PC-9 (cell line): ENCODE results near the gene BUD23. TPM values are rescaled to one million over a fixed set of nuclear protein-coding genes. Genes with fewer than 3 reads are reported as not detected.

Experiments used
- BruUV-seq: library from RNA; stranded (reverse); fragments of 400-500 nt; replicated peaks from 2 replicates; lab custom pipeline; 2021; lab: Mats Ljungman, UMichigan
- CTCF ChIA-PET: fragments of 300-600 bp; sonication (Branson Sonifier 250); formaldehyde crosslinking; loops from one replicate; lab custom pipeline; 2022; ENCODE audit warnings: antibody characterized with exemption; lab: Charles Lee
- POLR2A ChIA-PET: fragments of 300-600 bp; sonication (Branson Sonifier 250); formaldehyde crosslinking; loops from one replicate; lab custom pipeline; 2022; ENCODE audit warnings: antibody characterized with exemption; ENCODE audit not compliant: unreplicated experiment; lab: Charles Lee
- DNase-seq, 2 experiments: peaks; one replicate each; pipeline versions ENCODE4 v3.0.0 to v3.0.0-alpha.2; 2015 to 2022; ENCODE audit warnings: mixed read lengths in 1 of 2
- H2AFZ ChIP-seq: fragments of 200-600 bp; sonication (generic); 2 replicates; pipeline ENCODE4 v1.8.1; 2017; ENCODE audit warnings: antibody characterized with exemption
- H3F3A ChIP-seq: fragments of 200-600 bp; sonication (generic); 2 replicates; pipeline ENCODE4 v1.8.1; 2017; ENCODE audit warnings: antibody characterized with exemption, mild to moderate bottlenecking, low read depth; ENCODE audit not compliant: insufficient read depth
- H3K27ac ChIP-seq: fragments of 200-600 bp; sonication (generic); 2 replicates; pipeline ENCODE4 v1.6.1; 2016; ENCODE audit warnings: mixed run types
- H3K27me3 ChIP-seq: fragments of 200-600 bp; sonication (generic); 2 replicates; pipeline ENCODE4 v1.6.1; 2016; ENCODE audit warnings: low read depth, mixed run types; ENCODE audit not compliant: insufficient read depth
- H3K36me3 ChIP-seq: fragments of 200-600 bp; sonication (generic); 2 replicates; pipeline ENCODE4 v1.6.1; 2016; ENCODE audit warnings: low read depth, mixed run types
- H3K4me1 ChIP-seq: fragments of 200-600 bp; sonication (generic); replicated peaks from 2 replicates; pipeline ENCODE4 v1.6.1; 2016; ENCODE audit warnings: mixed run types; ENCODE audit not compliant: insufficient read depth
- H3K4me2 ChIP-seq: fragments of 200-600 bp; sonication (generic); 2 replicates; pipeline ENCODE4 v1.6.1; 2017; ENCODE audit warnings: mixed run types
- H3K4me3 ChIP-seq: fragments of 200-600 bp; sonication (generic); 2 replicates; pipeline ENCODE4 v1.6.1; 2016; ENCODE audit warnings: mixed run types
- H3K79me2 ChIP-seq: fragments of 200-600 bp; sonication (generic); 2 replicates; pipeline ENCODE4 v1.6.1; 2017; ENCODE audit warnings: low read depth, mixed run types
- H3K9me2 ChIP-seq: fragments of 200-600 bp; sonication (generic); 2 replicates; pipeline ENCODE4 v1.8.1; 2017; ENCODE audit warnings: mild to moderate bottlenecking; ENCODE audit not compliant: insufficient read depth
- H3K9me3 ChIP-seq: fragments of 200-600 bp; sonication (generic); 2 replicates; pipeline ENCODE4 v1.8.1; 2016; ENCODE audit warnings: low read depth; ENCODE audit not compliant: insufficient read depth
- H4K20me1 ChIP-seq: fragments of 200-600 bp; sonication (generic); 2 replicates; pipeline ENCODE4 v1.8.1; 2017; ENCODE audit not compliant: insufficient read depth
- EZH2 ChIP-seq: fragments of 200-600 bp; sonication (generic); IDR thresholded peaks from 2 replicates; pipeline ENCODE4 v1.8.0; 2017; ENCODE audit warnings: antibody characterized with exemption, low read depth
- intact Hi-C: fragments of 100-400 bp; cut with micrococcal nuclease; formaldehyde crosslinking; loops from one replicate; pipeline ENCODE4 v1.10.0; 2022; ENCODE audit not compliant: unreplicated experiment
- total RNA-seq: library from RNA; stranded (reverse); gene quantifications from 2 replicates; pipeline ENCODE4 v1.2.3, GENCODE V29; 2021
- TF ChIP-seq, protein P1 (sequence below): fragments of 200-600 bp; sonication (generic); conservative IDR thresholded peaks from 2 replicates; pipeline ENCODE4 v1.6.1; 2017; ENCODE audit warnings: mixed run types, antibody characterized with exemption, mild to moderate bottlenecking, moderate library complexity

BUD23 gene
- total RNA-seq, 1 experiment from 2014 or later, result 122 TPM

- H2AFZ ChIP-seq, result no peak overlapping the region
- CTCF ChIA-PET, result no interaction called here
- no peak overlapping the region for H3K4me2 ChIP-seq
- POLR2A ChIA-PET, result no interaction called here
- peaks cover 4% of the 10 kb centered on the region; the same call in 1 of the 2 replicates for H4K20me1 ChIP-seq
- no peaks in the 10 kb centered on the region for H3K9me3 ChIP-seq
- no TSS peak for BruUV-seq
- H3K4me1 ChIP-seq, result peaks cover 12% of the 10 kb centered on the region
- H3K27ac ChIP-seq, result no peak overlapping the region
- DNase-seq, result no peak
- intact Hi-C loops, result no loop called here
- H3K27me3 ChIP-seq, result no peaks in the 10 kb centered on the region
- TF ChIP-seq, protein P1, sequence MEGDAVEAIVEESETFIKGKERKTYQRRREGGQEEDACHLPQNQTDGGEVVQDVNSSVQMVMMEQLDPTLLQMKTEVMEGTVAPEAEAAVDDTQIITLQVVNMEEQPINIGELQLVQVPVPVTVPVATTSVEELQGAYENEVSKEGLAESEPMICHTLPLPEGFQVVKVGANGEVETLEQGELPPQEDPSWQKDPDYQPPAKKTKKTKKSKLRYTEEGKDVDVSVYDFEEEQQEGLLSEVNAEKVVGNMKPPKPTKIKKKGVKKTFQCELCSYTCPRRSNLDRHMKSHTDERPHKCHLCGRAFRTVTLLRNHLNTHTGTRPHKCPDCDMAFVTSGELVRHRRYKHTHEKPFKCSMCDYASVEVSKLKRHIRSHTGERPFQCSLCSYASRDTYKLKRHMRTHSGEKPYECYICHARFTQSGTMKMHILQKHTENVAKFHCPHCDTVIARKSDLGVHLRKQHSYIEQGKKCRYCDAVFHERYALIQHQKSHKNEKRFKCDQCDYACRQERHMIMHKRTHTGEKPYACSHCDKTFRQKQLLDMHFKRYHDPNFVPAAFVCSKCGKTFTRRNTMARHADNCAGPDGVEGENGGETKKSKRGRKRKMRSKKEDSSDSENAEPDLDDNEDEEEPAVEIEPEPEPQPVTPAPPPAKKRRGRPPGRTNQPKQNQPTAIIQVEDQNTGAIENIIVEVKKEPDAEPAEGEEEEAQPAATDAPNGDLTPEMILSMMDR, result no peak
- TF ChIP-seq EZH2, result no peak
- no peaks in the 10 kb centered on the region for H3K36me3 ChIP-seq
- H3K79me2 ChIP-seq, result peaks cover 39% of the 10 kb centered on the region
- peaks cover 22% of the 10 kb centered on the region; the same call in 1 of the 2 replicates for H3F3A ChIP-seq
- H3K4me3 ChIP-seq, result no peak overlapping the region
- H3K9me2 ChIP-seq, result no peaks in the 10 kb centered on the region
Measured at GRCh38 chr7:73678862-73679261, 4.5 kb upstream of the BUD23 start.

GRCh38 chr7:73679709-73680108 lies 3.7 kb upstream of the BUD23 start:
- Histone ChIP-seq H3K9me3 (no peaks in the 10 kb centered on the region), H2AFZ (no peak overlapping the region), H3K36me3 (no peaks in the 10 kb centered on the region), H3F3A (peaks cover 22% of the 10 kb centered on the region; the same call in 1 of the 2 replicates), H3K79me2 (peaks cover 48% of the 10 kb centered on the region), H3K4me2 (0 out of 2 replicates have a peak overlapping the region, but pooled peaks have one; percentile 8), H3K27me3 (no peaks in the 10 kb centered on the region), H3K4me3 (no peak overlapping the region), H4K20me1 (peaks cover 4% of the 10 kb centered on the region; the same call in 1 of the 2 replicates), H3K4me1 (peaks cover 12% of the 10 kb centered on the region), H3K27ac (no peak overlapping the region), H3K9me2 (no peaks in the 10 kb centered on the region)
- ChIA-PET CTCF (no interaction called here), POLR2A (no interaction called here)
- BruUV-seq, result no TSS peak
- intact Hi-C loops, result no loop called here
- DNase-seq, result no peak
- TF ChIP-seq EZH2, result no peak
- TF ChIP-seq, protein P1, result no peak

- CTCF ChIA-PET, result interaction anchor here (0.7 kb wide), 1 partner anchor 71 kb away, joined by 3 read pairs; no protein-coding TSS in a partner anchor
- peaks cover 17% of the 10 kb centered on the region for H3K4me1 ChIP-seq
- no peaks in the 10 kb centered on the region for H3K36me3 ChIP-seq
- no peak for DNase-seq
- POLR2A ChIA-PET, result no interaction called here
- H3K27ac ChIP-seq, result no peak overlapping the region
- peaks cover 14% of the 10 kb centered on the region; the same call in 1 of the 2 replicates for H3F3A ChIP-seq
- H2AFZ ChIP-seq, result no peak overlapping the region
- BruUV-seq, result no TSS peak
- no peak for TF ChIP-seq EZH2
- TF ChIP-seq, protein P1, result no peak
- H3K79me2 ChIP-seq, result peaks cover 56% of the 10 kb centered on the region
- intact Hi-C loops, result no loop called here
- H3K9me3 ChIP-seq, result no peaks in the 10 kb centered on the region
- H3K4me3 ChIP-seq, result no peak overlapping the region
- no peaks in the 10 kb centered on the region for H3K9me2 ChIP-seq
- H3K4me2 ChIP-seq, result no peak overlapping the region
- peaks cover 4% of the 10 kb centered on the region; the same call in 1 of the 2 replicates for H4K20me1 ChIP-seq
- no peaks in the 10 kb centered on the region for H3K27me3 ChIP-seq
Measured at GRCh38 chr7:73680501-73680900, 2.9 kb upstream of the BUD23 start.
